Measurements from ENCODE around the gene C5orf15.

C5orf15 gene

GRCh38 chr5:133968204-133968980 lies at the start of gene C5orf15:
Gene C5orf15 (minus strand): TSS chr5:133968625. CDS start chr5:133968584, 41 bp downstream.
- DNase-seq = peak; percentile 87

GRCh38 chr5:134008266-134008749 lies 39.9 kb upstream of the C5orf15 start:
- DNase-seq = no peak

- no peak for DNase-seq
Observed at GRCh38 chr5:134007581-134008265, 39.3 kb upstream of the C5orf15 start.

GRCh38 chr5:134006115-134006514 lies 37.7 kb upstream of the C5orf15 start:
- DNase-seq = no peak

- DNase-seq = peak; percentile 49
Observed at GRCh38 chr5:134005417-134006061, 37.1 kb upstream of the C5orf15 start.

- DNase-seq = peak; percentile 80
Observed at GRCh38 chr5:134004626-134005416, 36.4 kb upstream of the C5orf15 start, which contains the start of gene VDAC1. Gene VDAC1 (minus strand): TSS chr5:134004975. CDS start chr5:133993012, 11,963 bp downstream.

GRCh38 chr5:134003817-134004625 lies 35.6 kb upstream of the C5orf15 start:
- DNase-seq = peak; percentile 67

GRCh38 chr5:134003064-134003816 lies 34.8 kb upstream of the C5orf15 start:
- DNase-seq = no peak

- no peak for DNase-seq
Observed at GRCh38 chr5:134001938-134002731, 33.7 kb upstream of the C5orf15 start.

- DNase-seq = no peak
Observed at GRCh38 chr5:134000696-134001453, 32.5 kb upstream of the C5orf15 start.

- DNase-seq = no peak
Observed at GRCh38 chr5:134000091-134000511, 31.7 kb upstream of the C5orf15 start.

- no peak for DNase-seq
Observed at GRCh38 chr5:133998807-133999206, 30.4 kb upstream of the C5orf15 start.

- DNase-seq = no peak
Observed at GRCh38 chr5:133998042-133998441, 29.6 kb upstream of the C5orf15 start.

GRCh38 chr5:133996683-133997252 lies 28.3 kb upstream of the C5orf15 start:
- DNase-seq = no peak

- no peak for DNase-seq
Observed at GRCh38 chr5:133995883-133996563, 27.6 kb upstream of the C5orf15 start.

- no peak for DNase-seq
Observed at GRCh38 chr5:133995341-133995740, 26.9 kb upstream of the C5orf15 start.

GRCh38 chr5:133994990-133995333 lies 26.5 kb upstream of the C5orf15 start:
- DNase-seq = no peak

- DNase-seq = no peak
Observed at GRCh38 chr5:133994297-133994989, 26.0 kb upstream of the C5orf15 start.

All from activated CD4-positive, CD25-positive, alpha-beta regulatory T cell treated with anti-CD3 and anti-CD28 coated beads, Interleukin-2, amount 50 U/mL, for 72 hours (primary cell).